Thyroid gland (tissue), 4 donors: ENCODE results near the gene ZNF777.
"Not testable (repeated sequence)": the region's sequence is repeated elsewhere in the genome, so short reads cannot be mapped to it uniquely, and the experiment has no call there.

ENCODE experiments used
- CTCF ChIP-seq, 6 experiments: fragments of 200-600 bp in 3 of 6; fragments of 450-650 bp in 3 of 6; sonication (generic) in 3 of 6; IDR thresholded peaks; one replicate each; pipeline ENCODE4 v1.5.1; 2016 to 2019; ENCODE audit warnings: antibody characterized with exemption in 6 of 6, mild to moderate bottlenecking in 2 of 6, inconsistent platforms in 1 of 6, moderate library complexity in 1 of 6
- POLR2A ChIP-seq, 2 donors: fragments of 450-650 bp; IDR thresholded peaks; one replicate each; pipeline ENCODE4 v1.6.1; 2017; ENCODE audit warnings: antibody characterized with exemption in 2 of 2, mild to moderate bottlenecking in 2 of 2, moderate library complexity in 1 of 2

GRCh38 chr7:149493975-149494374 lies 33.1 kb upstream of the ZNF777 start:
- not testable (repeated sequence) for TF ChIP-seq CTCF, POLR2A (IDR thresholded peaks at IDR 0.05)
